Activated CD4-positive, alpha-beta T cell treated with anti-CD3 and anti-CD28 coated beads, Interleukin-2, amount 10 ng/mL, durations not matched to agents 24 days and 14 days (primary cell): Measurements from ENCODE around the gene SLC30A4. TPM values are rescaled to one million over a fixed set of nuclear protein-coding genes. Genes with fewer than 3 reads are reported as not detected.

ENCODE experiments used
- DNase-seq: peaks from one replicate; pipeline ENCODE4 v3.0.0; 2022
- H3K27ac Mint-ChIP-seq: one replicate; pipeline ENCODE4 v1.8.0; 2022; ENCODE audit warnings: mild to moderate bottlenecking, mixed read lengths
- H3K27me3 Mint-ChIP-seq: one replicate; pipeline ENCODE4 v1.8.0; 2022; ENCODE audit warnings: mixed read lengths
- H3K36me3 Mint-ChIP-seq: one replicate; pipeline ENCODE4 v1.8.0; 2022; ENCODE audit warnings: low read depth, mild to moderate bottlenecking, mixed read lengths
- H3K4me1 Mint-ChIP-seq: one replicate; pipeline ENCODE4 v1.8.0; 2021; ENCODE audit warnings: mixed read lengths
- H3K4me3 Mint-ChIP-seq: one replicate; pipeline ENCODE4 v1.8.0; 2022; ENCODE audit warnings: mild to moderate bottlenecking, moderate library complexity, mixed read lengths
- H3K9me3 Mint-ChIP-seq: one replicate; pipeline ENCODE4 v1.8.0; 2021; ENCODE audit warnings: mixed read lengths
- intact Hi-C: fragments of 100-400 bp; cut with micrococcal nuclease; formaldehyde crosslinking; loops from one replicate; pipeline ENCODE4 v1.15.1; 2023
- total RNA-seq: library from RNA; stranded (reverse); gene quantifications from 2 replicates; pipeline ENCODE4 v1.2.3, GENCODE V29; 2022

SLC30A4 gene
- total RNA-seq, 1 donor from 2014 or later, result 1.2 TPM

- DNase-seq, result no peak
- Mint-ChIP-seq H3K4me3 (no peak overlapping the region), H3K9me3 (no peaks in the 10 kb centered on the region), H3K36me3 (peaks cover 2% of the 10 kb centered on the region), H3K27me3 (no peaks in the 10 kb centered on the region), H3K4me1 (peaks cover 27% of the 10 kb centered on the region), H3K27ac (no peak overlapping the region)
- intact Hi-C loops, result no loop called here
Observed at GRCh38 chr15:45451265-45451664, 71.3 kb downstream of the SLC30A4 start.

GRCh38 chr15:45449916-45450867 lies 72.4 kb downstream of the SLC30A4 start:
- no peaks in the 10 kb centered on the region for H3K9me3 Mint-ChIP-seq
- no peak overlapping the region for H3K4me3 Mint-ChIP-seq
- DNase-seq, result no peak
- no peaks in the 10 kb centered on the region for H3K27me3 Mint-ChIP-seq
- peaks cover 2% of the 10 kb centered on the region for H3K36me3 Mint-ChIP-seq
- intact Hi-C loops, result no loop called here
- peaks cover 19% of the 10 kb centered on the region for H3K4me1 Mint-ChIP-seq
- no peak overlapping the region for H3K27ac Mint-ChIP-seq

- H3K36me3 Mint-ChIP-seq, result peaks cover 2% of the 10 kb centered on the region
- peaks cover 11% of the 10 kb centered on the region for H3K4me1 Mint-ChIP-seq
- H3K4me3 Mint-ChIP-seq, result no peak overlapping the region
- intact Hi-C loops, result no loop called here
- DNase-seq, result no peak
- H3K9me3 Mint-ChIP-seq, result no peaks in the 10 kb centered on the region
- H3K27me3 Mint-ChIP-seq, result peaks cover 4% of the 10 kb centered on the region
- H3K27ac Mint-ChIP-seq, result no peak overlapping the region
Observed at GRCh38 chr15:45449395-45449794, 73.2 kb downstream of the SLC30A4 start.

- Mint-ChIP-seq H3K4me1 (peaks cover 3% of the 10 kb centered on the region), H3K36me3 (peaks cover 2% of the 10 kb centered on the region), H3K9me3 (no peaks in the 10 kb centered on the region), H3K4me3 (no peak overlapping the region), H3K27me3 (peaks cover 4% of the 10 kb centered on the region), H3K27ac (no peak overlapping the region)
- no peak for DNase-seq
- intact Hi-C loops, result no loop called here
Observed at GRCh38 chr15:45448066-45448915, 74.3 kb downstream of the SLC30A4 start.

GRCh38 chr15:45443645-45444044 lies 78.9 kb downstream of the SLC30A4 start:
- no peaks in the 10 kb centered on the region for H3K9me3 Mint-ChIP-seq
- no peak overlapping the region for H3K27ac Mint-ChIP-seq
- no peak for DNase-seq
- H3K4me1 Mint-ChIP-seq, result peaks cover 3% of the 10 kb centered on the region
- no peak overlapping the region for H3K4me3 Mint-ChIP-seq
- intact Hi-C loops, result no loop called here
- H3K27me3 Mint-ChIP-seq, result peaks cover 4% of the 10 kb centered on the region
- no peaks in the 10 kb centered on the region for H3K36me3 Mint-ChIP-seq

GRCh38 chr15:45442507-45443135 lies 79.9 kb downstream of the SLC30A4 start:
- H3K36me3 Mint-ChIP-seq, result no peaks in the 10 kb centered on the region
- intact Hi-C loops, result no loop called here
- no peak overlapping the region for H3K27ac Mint-ChIP-seq
- no peaks in the 10 kb centered on the region for H3K9me3 Mint-ChIP-seq
- no peak overlapping the region for H3K4me3 Mint-ChIP-seq
- peaks cover 4% of the 10 kb centered on the region for H3K27me3 Mint-ChIP-seq
- no peak for DNase-seq
- H3K4me1 Mint-ChIP-seq, result no peaks in the 10 kb centered on the region

GRCh38 chr15:45441686-45442085 lies 80.9 kb downstream of the SLC30A4 start:
- Mint-ChIP-seq H3K4me1 (no peaks in the 10 kb centered on the region), H3K4me3 (no peak overlapping the region), H3K36me3 (no peaks in the 10 kb centered on the region), H3K9me3 (no peaks in the 10 kb centered on the region), H3K27ac (no peak overlapping the region), H3K27me3 (peaks cover 4% of the 10 kb centered on the region)
- DNase-seq, result no peak
- intact Hi-C loops, result no loop called here

- no peaks in the 10 kb centered on the region for H3K4me1 Mint-ChIP-seq
- no peaks in the 10 kb centered on the region for H3K9me3 Mint-ChIP-seq
- H3K27ac Mint-ChIP-seq, result no peak overlapping the region
- H3K36me3 Mint-ChIP-seq, result no peaks in the 10 kb centered on the region
- no peak for DNase-seq
- no peak overlapping the region for H3K4me3 Mint-ChIP-seq
- intact Hi-C loops, result no loop called here
- H3K27me3 Mint-ChIP-seq, result peaks cover 4% of the 10 kb centered on the region
Observed at GRCh38 chr15:45441036-45441435, 81.5 kb downstream of the SLC30A4 start.

GRCh38 chr15:45439521-45440260 lies 82.9 kb downstream of the SLC30A4 start:
- Mint-ChIP-seq H3K4me1 (no peaks in the 10 kb centered on the region), H3K36me3 (peaks cover 2% of the 10 kb centered on the region), H3K9me3 (no peaks in the 10 kb centered on the region), H3K27ac (no peak overlapping the region), H3K4me3 (no peak overlapping the region), H3K27me3 (peaks cover 8% of the 10 kb centered on the region)
- intact Hi-C loops, result no loop called here
- no peak for DNase-seq

- intact Hi-C loops, result no loop called here
- Mint-ChIP-seq H3K27me3 (peaks cover 21% of the 10 kb centered on the region), H3K36me3 (peaks cover 5% of the 10 kb centered on the region), H3K4me3 (no peak overlapping the region), H3K9me3 (no peaks in the 10 kb centered on the region), H3K4me1 (peaks cover 2% of the 10 kb centered on the region), H3K27ac (no peak overlapping the region)
- DNase-seq, result no peak
Observed at GRCh38 chr15:45435124-45435903, 87.2 kb downstream of the SLC30A4 start.

- intact Hi-C loops, result no loop called here
- Mint-ChIP-seq H3K4me3 (no peak overlapping the region), H3K27ac (no peak overlapping the region), H3K27me3 (peaks cover 21% of the 10 kb centered on the region), H3K9me3 (no peaks in the 10 kb centered on the region), H3K4me1 (peaks cover 2% of the 10 kb centered on the region), H3K36me3 (peaks cover 5% of the 10 kb centered on the region)
- no peak for DNase-seq
Observed at GRCh38 chr15:45434078-45434567, 88.4 kb downstream of the SLC30A4 start.

- Mint-ChIP-seq H3K4me3 (no peak overlapping the region), H3K27ac (no peak overlapping the region), H3K27me3 (peaks cover 27% of the 10 kb centered on the region), H3K4me1 (peaks cover 2% of the 10 kb centered on the region), H3K36me3 (peaks cover 5% of the 10 kb centered on the region), H3K9me3 (no peaks in the 10 kb centered on the region)
- intact Hi-C loops, result loop anchor here (2.0 kb wide), 1 partner anchor 183 kb away; no protein-coding TSS in a partner anchor
- DNase-seq, result no peak
Observed at GRCh38 chr15:45431511-45431910, 91.0 kb downstream of the SLC30A4 start.
